Suppressor macrophage treated with lipopolysaccharide for 4 hours (primary cell): ENCODE measurements around the gene FARS2.
A peak's percentile ranks its signal among the peaks of the same experiment; 100 is the strongest.
"Not testable (repeated sequence)": the region's sequence is repeated elsewhere in the genome, so short reads cannot be mapped to it uniquely, and the experiment has no call there.

Experiments used
- DNase-seq: peaks from one replicate; pipeline ENCODE4 v3.0.0-alpha.2; 2020

The FARS2 gene

GRCh38 chr6:5645328-5646290 lies 384.3 kb downstream of the FARS2 start:
- DNase-seq = no peak

DNA sequence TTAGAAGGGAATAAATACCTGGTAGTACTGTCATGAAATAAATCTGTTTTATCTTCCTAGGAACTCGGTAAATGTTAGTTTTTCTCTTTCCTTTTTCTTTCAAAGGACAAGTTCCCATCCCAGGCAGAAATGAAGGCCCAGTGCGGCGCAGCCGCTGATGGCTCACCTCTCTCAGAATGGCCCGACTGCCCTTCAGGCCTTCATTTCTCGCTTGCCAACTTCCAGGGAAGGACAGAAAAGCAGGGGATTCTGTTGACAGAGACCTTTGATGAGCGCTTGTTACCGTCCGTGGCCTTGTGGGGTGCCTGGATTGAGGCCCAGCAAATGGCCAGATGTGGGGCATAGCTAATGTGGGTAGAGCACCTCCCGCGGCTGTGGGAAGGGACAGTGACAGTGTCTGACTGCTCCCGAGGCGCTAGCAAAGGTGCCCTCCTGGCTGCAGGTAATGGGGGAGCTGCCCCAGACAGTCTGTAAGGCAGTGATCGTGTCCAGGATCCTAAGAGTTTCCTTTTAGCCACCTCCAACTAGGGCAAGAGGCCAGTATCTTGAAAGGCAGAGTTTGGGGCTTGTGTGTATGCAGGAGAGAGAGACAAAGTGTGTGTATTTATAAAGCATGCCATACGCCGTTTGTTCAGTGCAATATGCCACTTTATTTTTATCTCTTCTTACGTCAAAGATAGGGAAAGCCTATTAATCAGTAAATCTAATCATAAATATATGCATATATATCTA lies 391.3 kb downstream of the FARS2 start:
- no peak for DNase-seq

DNA sequence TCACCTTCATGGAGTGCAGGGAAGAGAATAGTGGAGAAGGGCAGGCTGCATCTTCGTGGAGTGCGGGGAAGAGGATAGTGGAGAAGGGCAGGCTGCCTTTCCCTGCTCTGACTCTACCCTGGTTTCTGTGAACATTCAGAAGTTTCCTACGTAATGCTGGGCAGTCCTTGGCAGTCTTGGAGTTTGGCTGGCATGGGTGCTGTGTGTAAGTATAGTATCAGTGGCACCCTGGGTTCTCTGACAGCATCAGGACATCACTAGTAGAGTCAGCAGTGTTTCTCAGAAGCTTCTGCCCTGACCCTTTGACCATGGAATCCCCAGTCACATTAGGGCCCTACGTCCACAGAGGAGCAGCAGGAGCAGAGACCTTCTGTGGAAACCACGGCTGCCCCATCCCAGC lies 392.5 kb downstream of the FARS2 start:
- DNase-seq = no peak

- no peak for DNase-seq
These were observed 394.9 kb downstream of the FARS2 start for GRCh38 chr6:5656226-5656625.

DNA sequence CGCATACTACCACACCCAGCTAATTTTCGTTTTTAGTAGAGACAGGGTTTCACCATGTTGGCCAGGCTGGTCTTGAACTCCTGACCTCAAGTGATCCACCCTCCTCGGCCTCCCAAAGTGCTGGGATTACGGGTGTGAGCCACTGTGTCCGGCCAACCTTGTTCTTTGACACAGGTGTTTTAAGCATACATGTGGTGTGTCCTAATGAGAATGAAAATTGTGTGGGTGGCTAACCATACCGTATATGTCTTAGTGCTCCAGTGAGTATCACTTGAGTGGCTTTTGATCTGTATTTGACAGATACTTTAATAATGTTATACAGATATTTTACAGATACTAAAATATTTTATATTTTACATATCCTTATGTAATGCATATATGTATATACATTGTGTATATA lies 395.4 kb downstream of the FARS2 start:
- not testable (repeated sequence) for DNase-seq

DNA sequence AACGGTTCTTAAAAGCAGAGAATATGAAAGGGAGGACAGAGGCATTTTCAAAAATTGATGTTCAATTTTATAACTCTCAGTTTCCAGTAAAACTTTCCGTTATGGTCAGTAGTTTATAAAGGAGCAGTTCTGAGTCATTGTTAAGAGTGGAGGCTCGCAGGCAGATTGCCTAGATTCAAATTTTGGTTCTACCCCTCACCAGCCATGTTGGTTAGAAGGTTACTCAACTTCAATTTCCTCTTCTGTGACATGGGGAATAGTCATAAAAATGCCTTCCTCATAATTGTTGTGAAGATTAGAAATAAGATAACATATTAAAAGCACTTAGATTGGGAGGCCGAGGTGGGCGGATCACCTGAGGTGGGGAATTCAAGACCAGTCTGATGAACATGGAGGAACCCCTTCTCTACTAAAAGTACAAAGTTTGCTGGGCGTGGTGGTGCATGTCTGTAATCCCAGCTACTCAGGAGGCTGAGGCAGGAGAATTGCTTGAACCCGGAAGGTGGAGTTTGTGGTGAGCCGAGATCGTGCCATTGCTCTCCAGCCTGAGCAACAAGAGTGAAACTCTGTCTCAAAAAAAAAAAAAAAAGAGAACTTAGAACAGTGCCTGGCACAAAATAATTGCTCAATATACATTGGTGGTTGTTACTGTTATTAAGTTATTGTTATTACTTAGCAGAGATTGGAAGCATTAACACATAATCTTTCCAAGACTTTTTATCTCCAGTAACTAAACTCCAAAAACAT lies 396.5 kb downstream of the FARS2 start:
- peak; percentile 79 for DNase-seq

DNA sequence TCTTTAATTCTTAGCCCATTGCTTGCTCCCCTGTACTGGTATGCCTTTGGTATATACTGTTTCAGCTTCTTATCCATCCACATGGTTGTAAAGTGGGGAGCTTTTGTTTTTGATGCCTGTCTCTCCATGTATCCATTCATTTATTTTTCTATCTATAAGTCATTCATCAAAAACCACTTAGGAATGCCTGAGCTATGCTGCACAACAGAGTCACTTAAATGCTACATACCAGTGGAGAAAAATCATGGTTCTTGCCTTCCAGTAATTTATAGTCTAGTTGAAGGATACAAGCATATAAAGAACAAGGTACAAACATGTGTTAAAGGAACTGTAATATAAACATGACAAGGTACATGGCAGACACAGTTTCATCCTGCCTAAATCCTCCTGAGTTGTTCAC lies 398.2 kb downstream of the FARS2 start:
- no peak for DNase-seq

- DNase-seq = no peak
These were observed 399.5 kb downstream of the FARS2 start for GRCh38 chr6:5660772-5661171.

GRCh38 chr6:5662797-5663196 lies 401.5 kb downstream of the FARS2 start:
- DNase-seq = no peak

GRCh38 chr6:5663259-5663658 lies 401.9 kb downstream of the FARS2 start:
- no peak for DNase-seq

DNA sequence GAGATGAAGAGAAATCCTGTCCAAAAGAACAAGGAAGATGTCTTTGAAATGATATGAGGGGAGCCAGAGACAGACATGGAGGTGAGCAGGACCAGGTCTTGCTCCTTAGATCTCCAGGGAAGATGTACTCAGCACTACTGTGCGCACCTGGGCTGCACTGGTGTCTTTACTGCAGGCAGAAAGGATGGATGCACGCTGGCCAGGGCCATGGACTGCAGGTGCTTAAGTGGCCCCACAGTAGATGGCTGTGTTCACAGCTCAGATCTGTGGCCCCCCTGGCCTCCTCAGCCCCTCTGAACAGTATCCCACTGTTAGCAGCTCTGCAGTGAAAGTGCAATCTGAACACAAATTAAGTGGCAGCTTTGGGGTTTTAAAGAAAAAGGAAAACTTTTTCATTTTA lies 402.4 kb downstream of the FARS2 start:
- DNase-seq = no peak

GRCh38 chr6:5664149-5664548 lies 402.8 kb downstream of the FARS2 start:
- DNase-seq = no peak

DNA sequence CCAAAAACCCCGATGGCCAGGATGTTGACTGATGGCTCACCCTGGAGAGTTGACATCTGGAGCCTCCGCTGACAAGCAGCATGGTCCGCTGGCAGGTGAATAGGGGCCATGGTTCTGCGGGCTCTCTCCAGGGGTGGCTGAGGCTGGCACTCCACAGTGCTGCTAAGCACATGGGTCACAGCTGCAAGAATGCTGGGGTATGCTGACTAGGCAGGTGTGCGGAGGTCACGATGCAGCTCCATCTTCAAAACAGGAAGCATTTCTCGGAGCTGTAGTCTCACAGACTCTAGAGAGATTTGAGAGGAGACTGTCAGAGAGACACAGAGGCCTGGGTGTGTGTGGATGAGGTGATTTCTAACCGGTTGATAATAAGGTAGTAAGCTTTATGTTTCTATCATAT lies 403.9 kb downstream of the FARS2 start:
- no peak for DNase-seq

DNA sequence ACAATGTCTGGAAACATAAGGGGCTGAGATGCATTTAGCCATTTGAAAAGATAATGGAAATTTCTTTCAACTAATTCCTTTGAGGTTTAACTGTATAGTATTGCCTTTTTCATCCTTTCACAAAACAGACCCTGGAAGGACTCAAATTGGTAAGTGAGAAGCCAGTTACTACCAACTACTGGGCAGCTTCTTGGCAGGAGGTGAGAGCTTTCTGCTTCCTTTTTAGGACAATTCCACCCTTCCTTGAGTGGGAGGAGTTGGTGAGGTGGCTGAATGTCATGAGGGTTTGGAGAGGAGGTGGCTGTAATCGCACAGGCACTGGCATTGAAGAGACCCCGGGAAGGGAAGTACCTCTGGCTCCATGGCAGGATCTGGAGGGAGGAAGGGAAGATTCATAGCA lies 404.4 kb downstream of the FARS2 start:
- DNase-seq = no peak

GRCh38 chr6:5666695-5667094 lies 405.4 kb downstream of the FARS2 start:
- no peak for DNase-seq

DNA sequence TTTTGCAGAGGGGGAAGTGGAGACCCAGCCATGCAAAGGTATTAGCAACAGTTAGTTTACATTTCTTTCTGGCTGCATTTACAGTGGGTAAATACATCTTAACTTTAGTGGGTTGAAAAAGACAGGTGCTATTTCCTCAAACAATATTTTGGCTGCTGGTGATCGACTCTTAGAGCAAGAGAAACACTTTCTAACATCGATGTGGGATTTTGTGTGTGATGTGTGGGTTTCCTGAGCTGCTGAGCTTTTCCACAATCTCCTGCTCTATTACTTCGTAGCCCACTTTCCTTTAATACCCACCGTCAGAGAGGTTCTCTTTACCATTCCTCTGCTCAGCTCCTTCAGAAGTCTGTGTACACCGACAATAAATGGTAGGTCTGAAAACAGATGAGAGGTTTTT lies 406.4 kb downstream of the FARS2 start:
- DNase-seq = no peak

- no peak for DNase-seq
These were observed 409.1 kb downstream of the FARS2 start for GRCh38 chr6:5670381-5670780.

DNA sequence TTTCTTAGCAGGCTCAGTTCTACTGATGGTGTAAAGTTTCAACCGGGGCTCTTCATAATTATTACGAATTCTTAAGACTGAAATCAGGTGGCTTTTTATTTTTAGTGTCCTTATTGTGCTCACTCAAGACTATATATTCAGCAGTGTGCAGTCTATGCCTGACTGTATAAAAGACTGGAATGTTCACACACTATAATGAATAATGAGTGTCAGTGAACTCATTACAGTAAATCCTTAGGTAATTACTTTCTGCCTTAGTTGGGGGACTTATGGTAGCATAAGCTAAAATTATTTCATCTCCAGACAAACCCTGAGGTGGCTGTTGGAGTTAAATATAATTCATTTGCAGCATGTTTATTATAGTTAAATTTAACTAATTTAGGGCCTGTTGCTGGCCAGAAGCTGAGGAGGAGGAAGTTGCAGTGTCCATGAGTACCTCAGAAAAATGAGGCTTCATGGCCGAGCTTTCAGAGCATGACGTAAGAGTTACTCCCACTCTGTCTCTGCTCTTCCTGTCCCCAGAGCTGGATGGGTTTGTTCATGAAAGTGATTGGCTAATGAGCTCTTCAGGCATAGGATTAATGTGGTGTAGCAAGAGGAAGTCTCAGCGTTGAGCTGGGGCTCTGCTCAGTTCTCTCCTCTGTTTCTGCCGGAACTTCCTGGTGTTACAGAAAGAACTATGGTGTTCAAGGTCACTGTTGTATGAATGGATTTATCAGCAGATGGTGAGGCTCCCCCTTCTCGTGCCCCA lies 409.7 kb downstream of the FARS2 start:
- peak; percentile 91 for DNase-seq

- no peak for DNase-seq
These were observed 410.6 kb downstream of the FARS2 start for GRCh38 chr6:5671601-5672559.

- peak; percentile 84 for DNase-seq
These were observed 411.3 kb downstream of the FARS2 start for GRCh38 chr6:5672581-5673011.
